Stomach (tissue), 4 donors: ENCODE data around the gene SH3RF3.
"Not testable (repeated sequence)": the region's sequence is repeated elsewhere in the genome, so short reads cannot be mapped to it uniquely, and the experiment has no call there.

ENCODE experiments used
- EP300 ChIP-seq: sonication (generic); formaldehyde crosslinking; IDR thresholded peaks from one replicate; pipeline ENCODE4 v1.6.1; 2017; ENCODE audit warnings: antibody characterized with exemption
- POLR2A ChIP-seq, 4 donors: fragments of 450-650 bp; IDR thresholded peaks; one replicate each; pipeline ENCODE4 v1.6.1; 2016; ENCODE audit warnings: antibody characterized with exemption in 4 of 4, control low read depth in 2 of 4, mild to moderate bottlenecking in 1 of 4, moderate library complexity in 1 of 4
- POLR2AphosphoS5 ChIP-seq, 3 donors: sonication (generic); formaldehyde crosslinking; IDR thresholded peaks; one replicate each; pipeline ENCODE4 v1.6.1; 2016; ENCODE audit warnings: antibody characterized with exemption in 3 of 3
- TF ChIP-seq, protein P1 (sequence below), 7 experiments: fragments of 450-650 bp in 4 of 7; fragments of 200-600 bp in 3 of 7; sonication (generic) in 3 of 7; IDR thresholded peaks; one replicate each; pipeline ENCODE4 v1.5.1; 2016 to 2019; ENCODE audit warnings: antibody characterized with exemption in 7 of 7, control low read depth in 2 of 7, mild to moderate bottlenecking in 1 of 7

DNA sequence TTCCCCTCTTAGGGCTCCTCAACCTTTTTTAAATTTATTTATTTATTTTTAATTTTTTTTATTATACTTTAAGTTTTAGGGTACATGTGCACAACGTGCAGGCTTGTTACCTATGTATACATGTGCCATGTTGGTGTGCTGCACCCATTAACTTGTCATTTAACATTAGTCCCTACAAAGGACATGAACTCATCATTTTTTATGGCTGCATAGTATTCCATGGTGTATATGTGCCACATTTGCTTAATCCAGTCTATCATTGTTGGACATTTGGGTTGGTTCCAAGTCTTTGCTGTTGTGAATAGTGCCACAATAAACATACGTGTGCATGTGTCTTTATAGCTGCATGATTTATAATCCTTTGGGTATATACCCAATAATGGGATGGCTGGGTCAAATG is 33.4 kb downstream of the SH3RF3 start:
- TF ChIP-seq EP300; POLR2A (IDR thresholded peaks at IDR 0.05); POLR2AphosphoS5 (IDR thresholded peaks at IDR 0.05): not testable (repeated sequence)
- TF ChIP-seq, protein P1, sequence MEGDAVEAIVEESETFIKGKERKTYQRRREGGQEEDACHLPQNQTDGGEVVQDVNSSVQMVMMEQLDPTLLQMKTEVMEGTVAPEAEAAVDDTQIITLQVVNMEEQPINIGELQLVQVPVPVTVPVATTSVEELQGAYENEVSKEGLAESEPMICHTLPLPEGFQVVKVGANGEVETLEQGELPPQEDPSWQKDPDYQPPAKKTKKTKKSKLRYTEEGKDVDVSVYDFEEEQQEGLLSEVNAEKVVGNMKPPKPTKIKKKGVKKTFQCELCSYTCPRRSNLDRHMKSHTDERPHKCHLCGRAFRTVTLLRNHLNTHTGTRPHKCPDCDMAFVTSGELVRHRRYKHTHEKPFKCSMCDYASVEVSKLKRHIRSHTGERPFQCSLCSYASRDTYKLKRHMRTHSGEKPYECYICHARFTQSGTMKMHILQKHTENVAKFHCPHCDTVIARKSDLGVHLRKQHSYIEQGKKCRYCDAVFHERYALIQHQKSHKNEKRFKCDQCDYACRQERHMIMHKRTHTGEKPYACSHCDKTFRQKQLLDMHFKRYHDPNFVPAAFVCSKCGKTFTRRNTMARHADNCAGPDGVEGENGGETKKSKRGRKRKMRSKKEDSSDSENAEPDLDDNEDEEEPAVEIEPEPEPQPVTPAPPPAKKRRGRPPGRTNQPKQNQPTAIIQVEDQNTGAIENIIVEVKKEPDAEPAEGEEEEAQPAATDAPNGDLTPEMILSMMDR (IDR thresholded peaks at IDR 0.05) = not testable (repeated sequence)
